ENCODE data around the gene DDAH1.

DDAH1 gene

GRCh38 chr1:85277802-85278201, 187.2 kb downstream of the DDAH1 start:
- no peaks in the 10 kb centered on the region for H3K9me3 ChIP-seq (ENCODE audit: severe bottlenecking)
- DNase-seq, result no peak
- no peak for TF ChIP-seq CTCF (IDR thresholded peaks at IDR 0.05; ENCODE audit: low read depth, low read length)
- no peaks in the 10 kb centered on the region for H3K27me3 ChIP-seq (ENCODE audit: insufficient read depth, low read depth, severe bottlenecking)
- no peak overlapping the region for H3K4me3 ChIP-seq (ENCODE audit: low read depth, low read length)
- H3K36me3 ChIP-seq, result peaks cover 10% of the 10 kb centered on the region
- no peak overlapping the region for H3K27ac ChIP-seq

DNA sequence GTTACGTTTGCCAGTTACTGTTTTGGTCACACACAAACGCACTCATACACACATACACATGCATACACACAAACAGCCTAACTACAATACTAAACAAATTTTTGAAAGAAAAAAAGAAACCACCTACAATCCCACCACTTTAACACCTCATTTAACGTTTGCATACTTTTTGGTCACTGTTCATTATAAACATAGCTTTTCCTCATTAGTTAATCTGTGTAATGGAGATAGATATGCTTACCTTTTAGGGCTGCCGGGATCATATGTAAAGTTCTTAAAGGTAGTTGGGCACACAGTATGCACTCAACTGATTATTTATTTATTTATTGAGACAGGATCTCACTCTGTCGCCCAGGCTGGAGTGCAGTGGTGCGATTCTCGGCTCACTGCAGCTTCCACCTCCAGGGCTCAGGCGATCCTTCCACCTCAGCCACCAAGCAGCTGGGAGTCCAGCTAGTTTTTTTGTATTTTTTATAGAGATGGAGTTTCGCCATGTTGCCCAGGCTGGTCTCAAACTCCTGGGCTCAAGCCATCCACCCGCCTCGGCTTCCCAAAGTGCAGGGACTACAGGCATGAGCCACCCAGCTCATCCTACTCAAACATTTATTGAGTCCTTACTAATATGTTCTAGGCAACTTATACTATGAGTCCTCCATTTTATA, 187.8 kb downstream of the DDAH1 start:
- peak overlapping the region; percentile 97 for H3K4me3 ChIP-seq (ENCODE audit: low read depth, low read length)
- peak overlapping the region; percentile 46 for H3K27ac ChIP-seq
- H3K36me3 ChIP-seq, result peaks cover 13% of the 10 kb centered on the region
- no peaks in the 10 kb centered on the region for H3K27me3 ChIP-seq (ENCODE audit: insufficient read depth, low read depth, severe bottlenecking)
- no peak for TF ChIP-seq CTCF (IDR thresholded peaks at IDR 0.05; ENCODE audit: low read depth, low read length)
- DNase-seq, result no peak
- no peaks in the 10 kb centered on the region for H3K9me3 ChIP-seq (ENCODE audit: severe bottlenecking)

DNA sequence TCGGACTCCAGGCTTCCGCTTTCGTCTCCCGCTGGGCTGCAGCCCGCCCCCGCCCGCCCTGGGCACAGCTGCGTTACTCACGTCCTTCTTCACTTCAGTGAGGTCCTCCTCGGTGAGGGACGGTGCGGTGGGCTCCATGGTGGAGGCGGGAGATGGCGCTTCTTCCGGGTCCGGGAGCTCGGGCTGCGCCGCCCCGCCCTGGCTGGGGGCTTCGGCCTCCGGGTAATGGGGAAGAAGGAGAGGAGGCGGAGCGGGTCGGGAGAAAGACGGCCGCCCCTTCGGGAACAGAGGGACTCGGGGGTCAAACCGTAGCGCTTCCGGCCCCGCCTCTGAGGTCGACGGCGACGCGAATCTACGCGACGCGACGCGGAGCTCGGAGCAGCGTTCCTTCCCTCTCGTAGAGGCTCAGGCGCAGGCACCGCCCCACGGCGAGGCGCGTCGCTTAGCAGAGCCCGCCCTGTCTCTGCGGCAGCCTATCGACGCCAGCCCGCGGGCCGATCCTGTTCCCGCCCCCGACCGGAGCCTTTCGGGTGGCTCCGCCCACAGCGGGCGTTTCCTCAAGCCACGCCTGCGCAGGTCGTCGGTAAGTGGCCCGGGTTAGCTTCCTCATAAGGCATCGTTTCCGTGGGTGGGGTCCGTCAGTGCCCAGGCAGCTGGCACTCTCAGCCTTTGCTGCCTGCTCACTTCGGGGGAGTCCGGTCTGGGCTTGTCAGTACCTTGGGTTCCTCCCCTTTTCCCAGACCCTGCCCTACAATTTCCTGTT, 188.6 kb downstream of the DDAH1 start, which contains the start of gene BCL10:
Gene BCL10, minus strand, starts transcription at position 418 of the 763 bp plus-strand sequence. Its CDS starts 280 bp downstream, at position 138.
- Histone ChIP-seq H3K27ac (peak within 1 kb of the TSS; percentile 82), H3K4me3 (ENCODE audit: low read depth, low read length) (peak within 1 kb of the TSS; percentile 97), H3K27me3 (ENCODE audit: insufficient read depth, low read depth, severe bottlenecking) (no peaks in the 10 kb centered on the region), H3K9me3 (ENCODE audit: severe bottlenecking) (no peaks in the 10 kb centered on the region), H3K36me3 (peaks cover 13% of the 10 kb centered on the region)
- DNase-seq, result peak; percentile 97
- no peak for TF ChIP-seq CTCF (IDR thresholded peaks at IDR 0.05; ENCODE audit: low read depth, low read length)

DNA sequence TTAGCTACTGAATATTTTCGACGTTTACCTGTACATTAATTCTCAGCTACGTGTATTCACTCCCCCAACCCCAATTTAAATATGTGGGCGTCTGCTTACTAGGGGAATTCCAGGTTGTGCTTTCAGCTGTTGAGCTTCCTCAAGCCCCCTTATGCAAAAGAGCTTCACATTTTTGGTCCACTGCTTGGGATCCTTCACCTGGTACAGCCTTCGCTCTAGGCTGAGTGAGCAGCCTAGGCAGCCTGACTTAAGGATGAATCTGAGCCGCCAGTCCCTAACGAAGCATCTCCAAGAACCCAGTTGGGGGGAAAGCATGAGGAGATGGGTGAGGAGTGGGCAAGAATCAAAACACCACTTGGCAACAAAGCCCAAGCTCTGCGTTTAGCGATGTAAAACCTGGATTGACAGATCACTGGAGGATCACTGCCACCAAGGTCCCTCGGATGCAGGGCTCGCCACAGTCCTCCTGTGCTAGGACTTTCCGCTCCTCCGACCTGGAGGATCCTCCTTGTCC, 189.2 kb downstream of the DDAH1 start:
- H3K36me3 ChIP-seq, result peaks cover 13% of the 10 kb centered on the region
- TF ChIP-seq CTCF (IDR thresholded peaks at IDR 0.05; ENCODE audit: low read depth, low read length), result no peak
- H3K27ac ChIP-seq, result peak overlapping the region; percentile 82
- no peaks in the 10 kb centered on the region for H3K27me3 ChIP-seq (ENCODE audit: insufficient read depth, low read depth, severe bottlenecking)
- no peak for DNase-seq
- no peaks in the 10 kb centered on the region for H3K9me3 ChIP-seq (ENCODE audit: severe bottlenecking)
- peak overlapping the region; percentile 97 for H3K4me3 ChIP-seq (ENCODE audit: low read depth, low read length)

GRCh38 chr1:85274969-85275453, 189.9 kb downstream of the DDAH1 start:
- DNase-seq, result no peak
- peaks cover 17% of the 10 kb centered on the region for H3K36me3 ChIP-seq
- H3K27me3 ChIP-seq (ENCODE audit: insufficient read depth, low read depth, severe bottlenecking), result no peaks in the 10 kb centered on the region
- TF ChIP-seq CTCF (IDR thresholded peaks at IDR 0.05; ENCODE audit: low read depth, low read length), result no peak
- peak overlapping the region; percentile 97 for H3K4me3 ChIP-seq (ENCODE audit: low read depth, low read length)
- H3K27ac ChIP-seq, result no peak overlapping the region
- H3K9me3 ChIP-seq (ENCODE audit: severe bottlenecking), result no peaks in the 10 kb centered on the region
